ENCODE data around the gene KMT2B. TPM values are rescaled to one million over a fixed set of nuclear protein-coding genes. Genes with fewer than 3 reads are reported as not detected.

KMT2B gene
- total RNA-seq, 1 experiment from 2014 or later: 21.4 TPM

DNA sequence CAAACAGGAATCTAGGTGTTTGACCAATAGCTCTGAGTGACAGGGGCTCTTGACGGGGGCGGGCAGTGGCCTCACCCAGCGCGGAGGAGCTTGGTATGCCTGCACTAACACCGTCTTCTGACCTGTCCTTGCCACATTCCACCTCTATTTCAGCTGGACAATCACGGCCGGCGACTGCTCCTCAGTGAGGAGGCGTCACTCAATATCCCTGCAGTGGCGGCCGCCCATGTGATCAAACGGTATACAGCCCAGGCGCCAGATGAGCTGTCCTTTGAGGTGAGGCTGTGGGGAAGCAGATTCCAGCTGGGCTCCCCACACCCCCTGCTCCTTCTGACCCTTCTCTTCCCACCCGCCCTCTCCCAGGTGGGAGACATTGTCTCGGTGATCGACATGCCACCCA is 62.3 kb downstream of the KMT2B start:
- Histone ChIP-seq H3K79me2 (ENCODE audit: low read length) (peaks cover 6% of the 10 kb centered on the region; the same call in 1 of the 2 replicates), H2AFZ (ENCODE audit: low read length) (no peak overlapping the region), H3K36me3 (ENCODE audit: insufficient read depth, low read length) (no peaks in the 10 kb centered on the region), H3K27me3 (ENCODE audit: low read length) (no peaks in the 10 kb centered on the region), H3K9me2 (replicated peaks; ENCODE audit: insufficient read depth, low read length) (no peaks in the 10 kb centered on the region), H3K9ac (ENCODE audit: low read length) (no peak overlapping the region), H4K20me1 (ENCODE audit: insufficient read depth, low read depth, low read length) (no peaks in the 10 kb centered on the region), H3K4me3 (ENCODE audit: low read length) (no peak overlapping the region), H3K27ac (ENCODE audit: low read length) (no peak overlapping the region), H3K4me1 (ENCODE audit: low read length) (peaks cover 8% of the 10 kb centered on the region), H3K9me3 (ENCODE audit: low read length) (no peaks in the 10 kb centered on the region), H3K4me2 (ENCODE audit: low read depth, low read length, poor library complexity, severe bottlenecking) (no peak overlapping the region)
- DNase-seq: no peak

DNA sequence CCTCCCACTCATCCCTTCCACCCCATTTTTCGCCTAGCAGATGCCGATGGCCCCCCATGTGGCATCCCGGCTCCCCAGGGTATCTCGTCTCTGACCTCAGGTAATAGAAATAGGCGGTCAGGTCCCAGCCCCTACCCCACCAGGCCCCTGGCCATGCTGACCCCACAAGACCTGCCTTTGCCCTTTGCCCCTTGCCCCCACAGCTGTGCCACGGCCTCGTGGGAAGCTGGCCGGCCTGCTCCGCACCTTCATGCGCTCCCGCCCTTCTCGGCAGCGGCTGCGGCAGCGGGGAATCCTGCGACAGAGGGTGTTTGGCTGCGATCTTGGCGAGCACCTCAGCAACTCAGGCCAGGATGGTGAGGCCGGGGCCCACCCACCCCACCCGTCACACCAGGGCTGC is 62.9 kb downstream of the KMT2B start:
- no peaks in the 10 kb centered on the region for H3K36me3 ChIP-seq (ENCODE audit: insufficient read depth, low read length)
- H4K20me1 ChIP-seq (ENCODE audit: insufficient read depth, low read depth, low read length): no peaks in the 10 kb centered on the region

DNA sequence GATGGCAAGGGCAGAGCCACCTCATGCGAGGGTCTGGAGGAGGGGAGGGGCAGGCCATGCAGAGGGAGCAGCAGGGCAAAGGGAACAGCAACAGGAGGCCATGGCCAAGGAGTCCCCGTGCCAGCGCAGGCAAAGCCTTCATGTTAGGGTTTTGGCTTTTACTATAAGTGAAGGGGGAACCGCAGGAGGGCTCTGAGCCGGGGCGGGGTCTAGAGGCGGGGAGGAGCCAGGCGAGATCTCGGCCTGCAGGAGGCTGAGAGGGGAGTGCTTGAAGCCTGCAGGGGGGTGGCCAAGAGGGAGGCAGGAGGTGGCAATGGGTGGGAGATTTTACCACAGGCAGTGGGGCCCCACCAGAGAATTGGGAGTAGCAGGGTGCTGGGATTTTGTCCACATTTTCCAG is 63.8 kb downstream of the KMT2B start:
- no peak overlapping the region for H2AFZ ChIP-seq (ENCODE audit: low read length)
- H3K9me2 ChIP-seq (replicated peaks; ENCODE audit: insufficient read depth, low read length): no peaks in the 10 kb centered on the region
- no peak overlapping the region for H3K9ac ChIP-seq (ENCODE audit: low read length)
- H3K27me3 ChIP-seq (ENCODE audit: low read length): no peaks in the 10 kb centered on the region
- no peaks in the 10 kb centered on the region for H3K9me3 ChIP-seq (ENCODE audit: low read length)
- peaks cover under 1% of the 10 kb centered on the region for H3K4me1 ChIP-seq (ENCODE audit: low read length)
- H3K27ac ChIP-seq (ENCODE audit: low read length): no peak overlapping the region
- no peak for DNase-seq
- no peaks in the 10 kb centered on the region for H3K36me3 ChIP-seq (ENCODE audit: insufficient read depth, low read length)
- no peak overlapping the region for H3K4me3 ChIP-seq (ENCODE audit: low read length)
- H3K79me2 ChIP-seq (ENCODE audit: low read length): no peaks in the 10 kb centered on the region
- H4K20me1 ChIP-seq (ENCODE audit: insufficient read depth, low read depth, low read length): no peaks in the 10 kb centered on the region
- H3K4me2 ChIP-seq (ENCODE audit: low read depth, low read length, poor library complexity, severe bottlenecking): no peak overlapping the region

More for the DNA sequence above, 62.9 kb downstream of the KMT2B start:
- no peak for DNase-seq
- Histone ChIP-seq H3K9me3 (ENCODE audit: low read length) (no peaks in the 10 kb centered on the region), H3K4me3 (ENCODE audit: low read length) (no peak overlapping the region), H3K27ac (ENCODE audit: low read length) (no peak overlapping the region), H3K79me2 (ENCODE audit: low read length) (peaks cover 6% of the 10 kb centered on the region; the same call in 1 of the 2 replicates), H3K9me2 (replicated peaks; ENCODE audit: insufficient read depth, low read length) (no peaks in the 10 kb centered on the region), H3K4me2 (ENCODE audit: low read depth, low read length, poor library complexity, severe bottlenecking) (no peak overlapping the region), H3K4me1 (ENCODE audit: low read length) (peaks cover 8% of the 10 kb centered on the region), H2AFZ (ENCODE audit: low read length) (no peak overlapping the region), H3K9ac (ENCODE audit: low read length) (no peak overlapping the region), H3K27me3 (ENCODE audit: low read length) (no peaks in the 10 kb centered on the region)

DNA sequence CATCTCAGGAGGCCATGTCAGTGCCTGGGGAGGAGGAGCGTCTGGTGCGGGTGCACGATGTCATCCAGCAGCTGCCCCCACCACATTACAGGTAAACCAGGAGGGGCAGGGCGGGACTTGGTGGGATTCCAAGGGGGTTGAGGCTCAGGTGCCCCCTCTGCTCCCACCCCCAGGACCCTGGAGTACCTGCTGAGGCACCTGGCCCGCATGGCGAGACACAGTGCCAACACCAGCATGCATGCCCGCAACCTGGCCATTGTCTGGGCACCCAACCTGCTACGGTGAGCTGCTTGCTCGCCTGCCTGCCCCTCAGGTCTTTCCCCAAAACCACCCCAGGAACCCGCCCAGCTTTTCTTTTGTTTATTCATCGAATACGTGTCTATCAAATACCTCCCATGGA is 64.8 kb downstream of the KMT2B start:
- no peaks in the 10 kb centered on the region for H3K9me3 ChIP-seq (ENCODE audit: low read length)
- H3K27ac ChIP-seq (ENCODE audit: low read length): no peak overlapping the region
- no peaks in the 10 kb centered on the region for H3K36me3 ChIP-seq (ENCODE audit: insufficient read depth, low read length)
- H4K20me1 ChIP-seq (ENCODE audit: insufficient read depth, low read depth, low read length): no peaks in the 10 kb centered on the region
- no peak for DNase-seq
- no peak overlapping the region for H3K4me2 ChIP-seq (ENCODE audit: low read depth, low read length, poor library complexity, severe bottlenecking)
- H3K79me2 ChIP-seq (ENCODE audit: low read length): no peaks in the 10 kb centered on the region
- H3K9ac ChIP-seq (ENCODE audit: low read length): no peak overlapping the region
- no peak overlapping the region for H3K4me3 ChIP-seq (ENCODE audit: low read length)
- H2AFZ ChIP-seq (ENCODE audit: low read length): no peak overlapping the region
- H3K9me2 ChIP-seq (replicated peaks; ENCODE audit: insufficient read depth, low read length): no peaks in the 10 kb centered on the region
- no peaks in the 10 kb centered on the region for H3K27me3 ChIP-seq (ENCODE audit: low read length)
- no peaks in the 10 kb centered on the region for H3K4me1 ChIP-seq (ENCODE audit: low read length)

DNA sequence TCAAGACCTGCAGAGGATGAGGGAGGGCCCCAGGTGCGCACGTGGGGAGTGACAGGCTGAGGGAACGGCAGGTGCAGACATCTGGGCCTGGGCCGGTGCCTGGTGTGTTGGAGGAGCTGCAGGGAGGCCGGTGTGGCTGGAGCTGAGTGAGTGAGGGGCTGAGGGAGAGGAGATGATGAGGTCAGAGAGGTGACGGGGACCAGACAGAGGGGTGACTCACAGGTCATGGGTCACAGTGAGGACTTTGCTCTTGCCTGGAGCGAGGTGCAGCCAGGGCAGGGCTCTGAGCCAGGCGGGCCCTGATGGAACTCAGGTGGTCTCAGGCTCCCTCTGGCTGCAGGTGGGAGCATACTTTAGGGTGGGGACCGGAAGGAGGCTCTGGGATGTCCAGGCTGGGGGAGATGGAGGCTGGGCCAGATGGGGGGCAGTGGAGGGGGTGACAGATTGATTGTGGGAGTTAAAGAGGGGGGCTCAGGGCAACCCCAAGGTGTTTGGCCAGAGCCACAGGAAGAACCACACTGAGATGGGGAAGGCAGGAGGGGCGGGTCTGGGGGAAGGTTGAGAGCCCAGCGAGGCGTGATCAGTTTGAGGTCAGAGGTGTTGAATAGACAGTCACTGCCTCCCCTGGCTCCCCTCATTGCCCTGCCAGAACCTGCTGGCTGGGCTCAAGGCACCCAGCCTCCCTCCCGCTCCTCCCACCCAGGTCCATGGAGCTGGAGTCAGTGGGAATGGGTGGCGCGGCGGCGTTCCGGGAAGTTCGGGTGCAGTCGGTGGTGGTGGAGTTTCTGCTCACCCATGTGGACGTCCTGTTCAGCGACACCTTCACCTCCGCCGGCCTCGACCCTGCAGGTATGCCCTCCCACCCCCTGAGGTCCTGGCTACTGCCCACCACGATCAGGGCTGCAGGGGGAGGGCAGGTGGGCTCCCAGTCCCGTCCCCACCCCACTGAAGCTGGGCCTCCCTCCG is 65.9 kb downstream of the KMT2B start:
- H4K20me1 ChIP-seq (ENCODE audit: insufficient read depth, low read depth, low read length): no peaks in the 10 kb centered on the region
- DNase-seq: no peak
- no peaks in the 10 kb centered on the region for H3K79me2 ChIP-seq (ENCODE audit: low read length)
- no peaks in the 10 kb centered on the region for H3K36me3 ChIP-seq (ENCODE audit: insufficient read depth, low read length)
- H3K27me3 ChIP-seq (ENCODE audit: low read length): no peaks in the 10 kb centered on the region
- no peaks in the 10 kb centered on the region for H3K9me2 ChIP-seq (replicated peaks; ENCODE audit: insufficient read depth, low read length)
- H3K4me3 ChIP-seq (ENCODE audit: low read length): no peak overlapping the region
- H3K4me2 ChIP-seq (ENCODE audit: low read depth, low read length, poor library complexity, severe bottlenecking): no peak overlapping the region
- H2AFZ ChIP-seq (ENCODE audit: low read length): no peak overlapping the region
- no peak overlapping the region for H3K9ac ChIP-seq (ENCODE audit: low read length)
- H3K9me3 ChIP-seq (ENCODE audit: low read length): no peaks in the 10 kb centered on the region
- no peak overlapping the region for H3K27ac ChIP-seq (ENCODE audit: low read length)
- H3K4me1 ChIP-seq (ENCODE audit: low read length): no peaks in the 10 kb centered on the region

DNA sequence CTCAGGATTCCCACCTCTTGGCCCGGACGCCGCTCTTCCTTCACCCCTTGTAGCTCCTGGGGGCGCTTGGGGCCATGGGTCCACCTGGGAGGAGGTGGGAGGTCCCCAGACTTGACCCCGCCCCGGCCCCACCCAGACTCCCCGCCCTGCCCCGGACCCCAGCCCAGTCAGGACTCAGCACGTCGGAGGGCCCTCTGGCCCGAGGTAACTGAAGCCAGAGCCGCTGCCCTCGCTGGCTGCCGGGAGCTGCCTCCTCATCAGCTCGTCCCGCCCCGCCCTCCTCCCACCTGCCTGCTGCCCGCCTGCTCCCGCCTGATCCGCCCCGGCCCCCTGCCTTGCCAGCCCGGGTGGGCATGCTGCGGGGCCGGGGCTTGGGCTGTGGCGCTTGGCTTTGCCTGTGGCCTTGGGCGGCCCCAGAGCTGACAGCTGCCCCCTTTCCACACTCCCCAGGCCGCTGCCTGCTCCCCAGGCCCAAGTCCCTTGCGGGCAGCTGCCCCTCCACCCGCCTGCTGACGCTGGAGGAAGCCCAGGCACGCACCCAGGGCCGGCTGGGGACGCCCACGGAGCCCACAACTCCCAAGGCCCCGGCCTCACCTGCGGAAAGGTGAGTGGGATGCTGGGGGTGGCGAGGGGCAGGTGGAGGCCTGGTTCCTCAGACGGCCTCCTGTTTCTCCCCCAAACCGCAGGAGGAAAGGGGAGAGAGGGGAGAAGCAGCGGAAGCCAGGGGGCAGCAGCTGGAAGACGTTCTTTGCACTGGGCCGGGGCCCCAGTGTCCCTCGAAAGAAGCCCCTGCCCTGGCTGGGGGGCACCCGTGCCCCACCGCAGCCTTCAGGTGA is 66.9 kb downstream of the KMT2B start:
- no peak overlapping the region for H2AFZ ChIP-seq (ENCODE audit: low read length)
- H3K4me1 ChIP-seq (ENCODE audit: low read length): no peaks in the 10 kb centered on the region
- H3K4me3 ChIP-seq (ENCODE audit: low read length): no peak overlapping the region
- H3K27me3 ChIP-seq (ENCODE audit: low read length): no peaks in the 10 kb centered on the region
- H3K36me3 ChIP-seq (ENCODE audit: insufficient read depth, low read length): no peaks in the 10 kb centered on the region
- no peak overlapping the region for H3K9ac ChIP-seq (ENCODE audit: low read length)
- no peaks in the 10 kb centered on the region for H3K9me3 ChIP-seq (ENCODE audit: low read length)
- no peak for DNase-seq
- no peaks in the 10 kb centered on the region for H3K9me2 ChIP-seq (replicated peaks; ENCODE audit: insufficient read depth, low read length)
- no peaks in the 10 kb centered on the region for H3K79me2 ChIP-seq (ENCODE audit: low read length)
- no peak overlapping the region for H3K4me2 ChIP-seq (ENCODE audit: low read depth, low read length, poor library complexity, severe bottlenecking)
- no peak overlapping the region for H3K27ac ChIP-seq (ENCODE audit: low read length)
- no peaks in the 10 kb centered on the region for H4K20me1 ChIP-seq (ENCODE audit: insufficient read depth, low read depth, low read length)

DNA sequence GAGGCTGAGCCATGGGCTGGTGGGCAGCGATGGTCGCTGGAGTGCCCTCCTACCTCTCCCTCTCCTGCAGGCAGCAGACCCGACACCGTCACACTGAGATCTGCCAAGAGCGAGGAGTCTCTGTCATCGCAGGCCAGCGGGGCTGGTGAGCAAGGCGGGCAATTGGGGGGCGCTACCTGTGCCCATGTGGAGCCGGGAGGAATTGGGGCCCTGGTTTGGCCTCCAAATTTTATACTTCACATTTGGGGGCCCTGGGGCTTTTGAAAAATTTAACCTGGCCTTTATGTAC is 67.5 kb downstream of the KMT2B start:
- no peak overlapping the region for H3K4me2 ChIP-seq (ENCODE audit: low read depth, low read length, poor library complexity, severe bottlenecking)
- H3K36me3 ChIP-seq (ENCODE audit: insufficient read depth, low read length): no peaks in the 10 kb centered on the region
- no peaks in the 10 kb centered on the region for H3K9me2 ChIP-seq (replicated peaks; ENCODE audit: insufficient read depth, low read length)

More for the DNA sequence above, 67.5 kb downstream of the KMT2B start:
- H3K4me1 ChIP-seq (ENCODE audit: low read length): no peaks in the 10 kb centered on the region
- no peak overlapping the region for H2AFZ ChIP-seq (ENCODE audit: low read length)
- no peaks in the 10 kb centered on the region for H4K20me1 ChIP-seq (ENCODE audit: insufficient read depth, low read depth, low read length)
- no peak for DNase-seq
- H3K27me3 ChIP-seq (ENCODE audit: low read length): no peaks in the 10 kb centered on the region
- no peak overlapping the region for H3K4me3 ChIP-seq (ENCODE audit: low read length)
- no peak overlapping the region for H3K27ac ChIP-seq (ENCODE audit: low read length)
- no peak overlapping the region for H3K9ac ChIP-seq (ENCODE audit: low read length)
- H3K79me2 ChIP-seq (ENCODE audit: low read length): no peaks in the 10 kb centered on the region
- H3K9me3 ChIP-seq (ENCODE audit: low read length): no peaks in the 10 kb centered on the region
